HG03565 (cell line): ENCODE measurements around the gene SLC25A22.

Experiments used
- ATAC-seq: cut with Tn5 transposase; IDR thresholded peaks from one replicate; pipeline ENCODE4 v1.9.1; 2021; ENCODE audit warnings: mild to moderate bottlenecking, moderate library complexity; ENCODE audit not compliant: unreplicated experiment

The SLC25A22 gene

GRCh38 chr11:804599-804964, 6.5 kb upstream of the SLC25A22 start:
- ATAC-seq = no peak

GRCh38 chr11:803770-804598, 5.9 kb upstream of the SLC25A22 start:
- no peak for ATAC-seq

GRCh38 chr11:803467-803742, 5.3 kb upstream of the SLC25A22 start:
- ATAC-seq = no peak

GRCh38 chr11:802693-803466, 4.8 kb upstream of the SLC25A22 start:
- no peak for ATAC-seq

- no peak for ATAC-seq
Observed at GRCh38 chr11:802018-802617, 4.0 kb upstream of the SLC25A22 start.

GRCh38 chr11:801097-801780, 3.2 kb upstream of the SLC25A22 start:
- ATAC-seq = no peak

GRCh38 chr11:800473-800872, 2.4 kb upstream of the SLC25A22 start:
- no peak for ATAC-seq

- no peak for ATAC-seq
Observed at GRCh38 chr11:799641-800316, 1.7 kb upstream of the SLC25A22 start.

- peak; percentile 24 for ATAC-seq
Observed at GRCh38 chr11:797296-798092, 587 bp downstream of the SLC25A22 start.

GRCh38 chr11:796565-797295, 1.4 kb downstream of the SLC25A22 start:
- ATAC-seq = no peak

- ATAC-seq = no peak
Observed at GRCh38 chr11:795634-796564, 2.2 kb downstream of the SLC25A22 start.

GRCh38 chr11:794766-795633, 3.1 kb downstream of the SLC25A22 start:
- ATAC-seq = no peak

- no peak for ATAC-seq
Observed at GRCh38 chr11:794013-794765, 3.9 kb downstream of the SLC25A22 start.

- no peak for ATAC-seq
Observed at GRCh38 chr11:793556-793955, 4.5 kb downstream of the SLC25A22 start.

- no peak for ATAC-seq
Observed at GRCh38 chr11:792873-793272, 5.2 kb downstream of the SLC25A22 start.

- ATAC-seq = no peak
Observed at GRCh38 chr11:792535-792821, 5.6 kb downstream of the SLC25A22 start.
